Activated T-cell treated with anti-CD3 and anti-CD28 coated beads for 24 hours (primary cell): ENCODE data around the gene CRADD.
"Not testable (repeated sequence)": the region's sequence is repeated elsewhere in the genome, so short reads cannot be mapped to it uniquely, and the experiment has no call there.

ENCODE experiments used
- DNase-seq: peaks from one replicate; pipeline ENCODE4 v3.0.0-alpha.2; 2020; ENCODE audit warnings: low read depth

The CRADD gene

GRCh38 chr12:93758801-93759373 lies 81.7 kb downstream of the CRADD start:
- no peak for DNase-seq

- DNase-seq = no peak
These were observed 82.4 kb downstream of the CRADD start for GRCh38 chr12:93759512-93760081.

- DNase-seq = no peak
These were observed 83.2 kb downstream of the CRADD start for GRCh38 chr12:93760275-93760875.

GRCh38 chr12:93762059-93762719 lies 85.0 kb downstream of the CRADD start:
- DNase-seq = no peak

GRCh38 chr12:93762912-93763553 lies 85.9 kb downstream of the CRADD start:
- no peak for DNase-seq

GRCh38 chr12:93763746-93764147 lies 86.6 kb downstream of the CRADD start:
- no peak for DNase-seq

- no peak for DNase-seq
These were observed 89.2 kb downstream of the CRADD start for GRCh38 chr12:93766371-93766770.

- DNase-seq = peak; percentile 11
These were observed 89.8 kb downstream of the CRADD start for GRCh38 chr12:93766796-93767523.

GRCh38 chr12:93767524-93767863 lies 90.3 kb downstream of the CRADD start:
- no peak for DNase-seq

- DNase-seq = no peak
These were observed 95.0 kb downstream of the CRADD start for GRCh38 chr12:93772003-93772700.

GRCh38 chr12:93773122-93773871 lies 96.1 kb downstream of the CRADD start:
- peak; percentile 56 for DNase-seq

- DNase-seq = no peak
These were observed 99.4 kb downstream of the CRADD start for GRCh38 chr12:93776581-93777018.

GRCh38 chr12:93777254-93777653 lies 100.1 kb downstream of the CRADD start:
- no peak for DNase-seq

GRCh38 chr12:93778306-93778705 lies 101.1 kb downstream of the CRADD start:
- DNase-seq = no peak

GRCh38 chr12:93778766-93779165 lies 101.6 kb downstream of the CRADD start:
- DNase-seq = no peak

GRCh38 chr12:93780101-93780641 lies 103.0 kb downstream of the CRADD start:
- DNase-seq = no peak

GRCh38 chr12:93780886-93781285 lies 103.7 kb downstream of the CRADD start:
- DNase-seq = peak; percentile 24

GRCh38 chr12:93781961-93782360 lies 104.8 kb downstream of the CRADD start:
- not testable (repeated sequence) for DNase-seq

GRCh38 chr12:93782853-93783252 lies 105.7 kb downstream of the CRADD start:
- DNase-seq = no peak

GRCh38 chr12:93783832-93784231 lies 106.7 kb downstream of the CRADD start:
- peak; percentile 45 for DNase-seq
